IMR-90 (cell line): ENCODE measurements around the gene RIPOR2. TPM values are rescaled to one million over a fixed set of nuclear protein-coding genes. Genes with fewer than 3 reads are reported as not detected.

Experiments
- ATAC-seq: fragments of 200-7000 bp; cut with Tn5 transposase; 2 replicates; pipeline ENCODE4 v1.9.1; 2020; ENCODE audit warnings: low read depth, mild to moderate bottlenecking, moderate library complexity
- BruUV-seq: library from RNA; stranded (reverse); fragments of 400-500 nt; replicated peaks from 2 replicates; lab custom pipeline; 2021; lab: Mats Ljungman, UMichigan
- CTCF ChIA-PET: fragments of 300-600 bp; formaldehyde crosslinking; extraction: SDS; loops from one replicate; lab custom pipeline; 2021; ENCODE audit warnings: antibody characterized with exemption; lab: Yijun Ruan, JAX
- POLR2A ChIA-PET: fragments of 300-600 bp; sonication (Branson Sonifier 250); formaldehyde crosslinking; loops from one replicate; lab custom pipeline; 2022; ENCODE audit warnings: antibody characterized with exemption; ENCODE audit not compliant: unreplicated experiment; lab: Charles Lee
- DNase-seq: peaks from one replicate; pipeline ENCODE4 v3.0.0; 2013
- H2AFZ ChIP-seq: replicated peaks from 2 replicates; pipeline ENCODE3; 2013; ENCODE audit warnings: low read length, mild to moderate bottlenecking; ENCODE audit not compliant: poor library complexity
- H2AK5ac ChIP-seq: 2 replicates; pipeline ENCODE4 v1.6.1; 2013; ENCODE audit warnings: low read depth, low read length, inconsistent platforms
- H2AK9ac ChIP-seq: replicated peaks from 2 replicates; pipeline ENCODE3; 2013; ENCODE audit warnings: mild to moderate bottlenecking, low read depth, low read length, moderate library complexity; ENCODE audit not compliant: poor library complexity
- H2BK120ac ChIP-seq: 2 replicates; pipeline ENCODE4 v1.6.1; 2013; ENCODE audit warnings: low read depth, low read length, inconsistent platforms
- H2BK15ac ChIP-seq: 3 replicates; pipeline ENCODE4 v1.6.1; 2013; ENCODE audit warnings: low read depth, low read length, inconsistent platforms
- H2BK20ac ChIP-seq: 2 replicates; pipeline ENCODE4 v1.6.1; 2013; ENCODE audit warnings: low read depth, mild to moderate bottlenecking, inconsistent platforms, low read length, moderate library complexity
- H2BK5ac ChIP-seq: 2 replicates; pipeline ENCODE4 v1.6.1; 2013; ENCODE audit warnings: mild to moderate bottlenecking, low read depth, low read length, inconsistent platforms; ENCODE audit not compliant: poor library complexity, severe bottlenecking
- H3K14ac ChIP-seq: replicated peaks from 2 replicates; pipeline ENCODE4 v1.6.1; 2013; ENCODE audit warnings: low read depth, low read length, inconsistent platforms
- H3K18ac ChIP-seq: 2 replicates; pipeline ENCODE4 v1.6.1; 2013; ENCODE audit warnings: low read depth, low read length, control low read depth
- H3K23ac ChIP-seq: 2 replicates; pipeline ENCODE4 v1.6.1; 2013; ENCODE audit warnings: low read depth, low read length, inconsistent platforms
- H3K27ac ChIP-seq: 2 replicates; pipeline ENCODE4 v1.5.1; 2013; ENCODE audit warnings: mild to moderate bottlenecking, control low read depth, low read length; ENCODE audit not compliant: insufficient read depth
- H3K27me3 ChIP-seq: 2 replicates; pipeline ENCODE4 v1.6.1; 2013; ENCODE audit warnings: low read length; ENCODE audit not compliant: control insufficient read depth, insufficient read depth
- H3K36me3 ChIP-seq: 2 replicates; pipeline ENCODE4 v1.6.1; 2013; ENCODE audit warnings: low read length, mixed read lengths; ENCODE audit not compliant: control insufficient read depth, insufficient read depth
- H3K4ac ChIP-seq: 2 replicates; pipeline ENCODE4 v1.6.1; 2013; ENCODE audit warnings: low read depth, low read length, inconsistent platforms
- H3K4me1 ChIP-seq: 2 replicates; pipeline ENCODE4 v1.6.1; 2013; ENCODE audit warnings: low read length, mixed read lengths; ENCODE audit not compliant: control insufficient read depth, insufficient read depth
- H3K4me2 ChIP-seq: 2 replicates; pipeline ENCODE4 v1.6.1; 2013; ENCODE audit warnings: low read depth, mild to moderate bottlenecking, control low read depth, low read length, moderate library complexity
- H3K4me3 ChIP-seq: 2 replicates; pipeline ENCODE4 v1.5.1; 2013; ENCODE audit warnings: low read depth, mild to moderate bottlenecking, control low read depth, low read length, moderate library complexity; ENCODE audit not compliant: insufficient read depth
- H3K56ac ChIP-seq: 2 replicates; pipeline ENCODE4 v1.6.1; 2013; ENCODE audit warnings: low read length, inconsistent platforms; ENCODE audit not compliant: insufficient read depth; ENCODE audit errors: extremely low read depth
- H3K79me1 ChIP-seq, 2 experiments: 2 replicates each; pipeline ENCODE4 v1.6.1; 2013; ENCODE audit warnings: low read length in 2 of 2, inconsistent platforms in 1 of 2, low read depth in 1 of 2
- H3K9ac ChIP-seq: 2 replicates; pipeline ENCODE4 v1.6.1; 2013; ENCODE audit warnings: low read depth, low read length, control low read depth
- H3K9me1 ChIP-seq: 2 replicates; pipeline ENCODE4 v1.6.1; 2013; ENCODE audit warnings: low read length, inconsistent platforms; ENCODE audit not compliant: insufficient read depth
- H3K9me3 ChIP-seq: 2 replicates; pipeline ENCODE4 v1.6.1; 2013; ENCODE audit warnings: low read length; ENCODE audit not compliant: control insufficient read depth, insufficient read depth
- H4K20me1 ChIP-seq: 2 replicates; pipeline ENCODE4 v1.6.1; 2013; ENCODE audit warnings: low read length, inconsistent platforms; ENCODE audit not compliant: insufficient read depth
- H4K5ac ChIP-seq: 2 replicates; pipeline ENCODE4 v1.6.1; 2013; ENCODE audit warnings: mild to moderate bottlenecking, low read depth, low read length, control low read depth
- H4K8ac ChIP-seq, 2 experiments: 2 replicates each; pipeline ENCODE4 v1.6.1; 2013; ENCODE audit warnings: low read depth in 2 of 2, low read length in 2 of 2, control low read depth in 1 of 2, inconsistent platforms in 1 of 2
- H4K91ac ChIP-seq: 2 replicates; pipeline ENCODE4 v1.6.1; 2013; ENCODE audit warnings: low read depth, low read length, inconsistent platforms; ENCODE audit not compliant: insufficient read depth
- CTCF ChIP-seq: conservative IDR thresholded peaks from 2 replicates; pipeline ENCODE4 v1.5.1; 2012; ENCODE audit warnings: mild to moderate bottlenecking, low read depth, low read length, improper control_type of control experiment
- ELK1 ChIP-seq: fragments of 150-350 bp; IDR thresholded peaks from 2 replicates; pipeline ENCODE4 v1.6.1; 2016; ENCODE audit warnings: low read depth, mild to moderate bottlenecking, low read length, moderate library complexity, borderline replicate concordance
- MXI1 ChIP-seq: IDR thresholded peaks from 2 replicates; pipeline ENCODE4 v1.6.1; 2012; ENCODE audit warnings: low read depth, mild to moderate bottlenecking, low read length, moderate library complexity, borderline replicate concordance
- RCOR1 ChIP-seq: IDR thresholded peaks from 2 replicates; pipeline ENCODE4 v1.6.1; 2012; ENCODE audit warnings: mild to moderate bottlenecking, low read length, improper control_type of control experiment; ENCODE audit not compliant: insufficient replicate concordance
- USF2 ChIP-seq: fragments of 150-350 bp; IDR thresholded peaks from 2 replicates; pipeline ENCODE4 v1.6.1; 2017; ENCODE audit warnings: mild to moderate bottlenecking, antibody characterized with exemption, low read length, low read depth
- dilution Hi-C: fragments of 300-500 bp; cut with HindIII; formaldehyde crosslinking; loops from one replicate; pipeline ENCODE4 v1.14.3; 2018; ENCODE audit warnings: low sequenced_read_pairs; ENCODE audit not compliant: unreplicated experiment
- in situ Hi-C: fragments of 300-500 bp; cut with MboI; formaldehyde crosslinking; loops from 3 replicates; pipeline ENCODE4 v1.14.3; 2019; ENCODE audit warnings: low sequenced_read_pairs, inconsistent platforms, mixed read lengths
- intact Hi-C: fragments of 100-400 bp; cut with micrococcal nuclease; formaldehyde crosslinking; loops from 2 replicates; pipeline ENCODE4 v1.10.0; 2022
- polyA plus RNA-seq, 3 experiments: library from polyadenylated mRNA; depleted of rRNA; stranded (reverse); fragments of >200 nt; gene quantifications; 2 replicates each; pipeline ENCODE4 v1.2.3, GENCODE V29; 2012; ENCODE audit warnings: low replicate concordance in 1 of 3
- total RNA-seq: library from RNA; depleted of rRNA; stranded (reverse); fragments of >200 nt; gene quantifications from 2 replicates; pipeline ENCODE4 v1.2.3, GENCODE V29; 2012

RIPOR2 gene
- total and polyA plus RNA-seq, 2 of the 4 experiments (the other 2 are of a cell fraction) = 1.1 to 1.2 TPM

- CTCF ChIA-PET = no interaction called here
- no peak overlapping the region for H3K4me2 ChIP-seq
These were observed 156.9 kb downstream of the RIPOR2 start for GRCh38 chr6:24778878-24779277.

More at GRCh38 chr6:24778878-24779277, 156.9 kb downstream of the RIPOR2 start:
- Histone ChIP-seq H2BK5ac (peak overlapping the region; percentile 31), H3K56ac (no peak overlapping the region), H3K4ac (no peak overlapping the region), H3K4me3 (no peak overlapping the region), H4K20me1 (peaks cover 11% of the 10 kb centered on the region), H3K4me1 (peaks cover 6% of the 10 kb centered on the region), H2BK120ac (no peak overlapping the region; the same call in 1 of the 2 replicates), H4K8ac (peak overlapping the region in 1 of 2 experiments; percentile 49; a peak in 1 of 4 replicates), H2AK5ac (no peak overlapping the region), H3K27ac (no peak overlapping the region), H2AFZ (no peak overlapping the region), H3K14ac (no peak overlapping the region), H4K91ac (no peak overlapping the region), H3K9me3 (no peaks in the 10 kb centered on the region), H2BK15ac (no peak overlapping the region), H3K23ac (no peak overlapping the region), H3K18ac (no peak overlapping the region), H2AK9ac (no peak overlapping the region), H3K36me3 (peaks cover 2% of the 10 kb centered on the region; the same call in 1 of the 2 replicates), H2BK20ac (no peak overlapping the region), H3K9me1 (no peaks in the 10 kb centered on the region), H3K27me3 (no peaks in the 10 kb centered on the region), H4K5ac (no peak overlapping the region; the same call in 1 of the 2 replicates), H3K9ac (no peak overlapping the region), H3K79me1 (peaks cover 9 to 21% of the 10 kb centered on the region in 2 experiments; a peak in 1 of 4 replicates)
- in situ Hi-C loops = no loop called here
- intact Hi-C loops = loop anchor here (5.0 kb wide), 2 partner anchors 73 to 233 kb away; no protein-coding TSS in a partner anchor
- ATAC-seq (no peak), DNase-seq (no peak)
- BruUV-seq = no TSS peak
- POLR2A ChIA-PET = no interaction called here
- TF ChIP-seq CTCF = no peak
- no peak for TF ChIP-seq MXI1
- TF ChIP-seq USF2 = no peak
- TF ChIP-seq RCOR1 = no peak
- no peak for TF ChIP-seq ELK1
- dilution Hi-C loops = no loop called here
